GM10847 (cell line): ENCODE results near the gene TFDP2.

Experiments
- POLR2A ChIP-seq: IDR thresholded peaks from 2 replicates; pipeline ENCODE4 v1.6.1; 2011; ENCODE audit not compliant: insufficient read length; ENCODE audit errors: extremely low read depth

The TFDP2 gene

DNA sequence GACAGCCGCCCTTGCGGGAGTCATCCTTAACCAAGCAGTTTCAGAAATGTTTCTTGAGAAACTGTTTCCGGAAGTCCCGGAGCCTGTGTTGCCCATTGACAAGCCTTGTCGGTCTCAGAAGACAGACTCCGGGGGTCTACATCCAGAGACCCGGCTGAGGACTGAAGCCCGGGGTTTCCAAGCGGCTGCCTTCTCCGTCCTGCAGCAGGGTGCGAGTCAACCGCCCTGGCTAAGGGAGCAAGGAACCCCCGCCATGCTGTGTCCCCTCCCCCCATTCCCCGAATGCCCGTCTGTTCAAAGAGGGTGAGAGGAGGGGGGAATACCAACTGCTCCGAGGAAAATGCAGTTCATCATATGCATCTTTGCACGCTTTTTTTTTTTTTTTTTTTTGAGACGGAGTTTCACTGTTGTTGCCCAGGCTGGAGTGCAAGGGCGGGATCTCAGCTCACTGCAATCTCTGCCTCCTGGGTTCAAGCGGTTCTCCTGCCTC is 211.3 kb downstream of the TFDP2 start:
- no peak for TF ChIP-seq POLR2A

DNA sequence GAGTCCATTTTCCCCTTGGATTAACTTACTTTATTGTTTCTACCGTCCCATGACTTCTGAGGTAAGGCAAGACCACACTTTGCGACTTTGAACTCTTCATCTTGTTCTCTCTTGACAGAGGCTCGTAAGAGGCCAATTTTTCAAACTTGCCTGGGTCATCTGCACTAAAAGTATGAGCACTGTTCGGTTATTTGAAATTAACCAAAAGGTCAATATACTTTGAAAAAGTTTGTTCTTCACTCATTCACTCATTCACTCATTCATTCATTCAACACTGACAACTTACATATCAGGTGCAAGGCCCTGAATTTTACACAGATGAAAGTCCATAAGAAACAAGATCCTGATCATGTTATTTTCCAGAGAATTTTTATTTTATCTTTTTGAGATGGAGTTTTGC is 215.0 kb downstream of the TFDP2 start:
- no peak for TF ChIP-seq POLR2A

DNA sequence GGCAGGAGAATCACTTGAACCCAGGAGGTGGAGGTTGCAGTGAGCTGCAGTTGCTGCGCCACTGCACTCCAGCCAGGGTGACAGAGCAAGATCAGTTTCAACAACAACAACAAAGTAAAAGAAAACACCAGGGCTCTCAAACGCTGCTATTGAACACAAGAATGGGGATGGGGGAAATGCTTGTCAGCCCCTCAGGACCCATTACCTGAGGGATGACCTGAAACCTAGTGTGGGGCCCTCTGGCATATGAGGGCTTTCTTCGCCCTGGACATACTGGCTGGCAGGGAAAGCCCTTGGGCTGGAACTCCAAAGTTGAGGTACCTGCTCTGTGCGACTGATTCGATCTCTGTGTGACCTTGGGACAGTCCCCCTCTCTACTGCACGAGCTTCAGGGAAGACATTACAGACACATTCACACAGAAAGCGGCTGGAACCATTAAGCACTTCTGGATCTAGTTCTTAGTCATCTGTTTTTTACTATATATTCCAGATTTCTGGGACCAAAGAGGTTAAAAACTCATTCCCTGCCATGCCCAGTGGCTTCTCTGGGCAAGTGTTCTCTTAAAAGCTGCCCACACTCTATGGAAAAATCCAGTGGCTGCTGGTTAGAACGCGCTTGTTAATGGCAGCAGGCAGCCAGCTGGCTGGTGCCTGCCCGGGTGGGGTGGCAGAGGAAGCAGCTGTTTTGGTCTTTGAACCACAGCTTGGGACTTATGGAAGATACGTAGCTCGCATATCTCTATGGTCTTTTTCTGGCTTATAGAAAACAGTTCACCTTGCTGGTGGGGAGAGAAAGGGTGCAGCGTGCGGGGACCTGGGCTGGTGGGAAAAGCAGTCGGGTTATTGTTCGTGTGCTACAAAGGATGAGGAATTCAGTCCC is 215.7 kb downstream of the TFDP2 start:
- TF ChIP-seq POLR2A, result no peak

DNA sequence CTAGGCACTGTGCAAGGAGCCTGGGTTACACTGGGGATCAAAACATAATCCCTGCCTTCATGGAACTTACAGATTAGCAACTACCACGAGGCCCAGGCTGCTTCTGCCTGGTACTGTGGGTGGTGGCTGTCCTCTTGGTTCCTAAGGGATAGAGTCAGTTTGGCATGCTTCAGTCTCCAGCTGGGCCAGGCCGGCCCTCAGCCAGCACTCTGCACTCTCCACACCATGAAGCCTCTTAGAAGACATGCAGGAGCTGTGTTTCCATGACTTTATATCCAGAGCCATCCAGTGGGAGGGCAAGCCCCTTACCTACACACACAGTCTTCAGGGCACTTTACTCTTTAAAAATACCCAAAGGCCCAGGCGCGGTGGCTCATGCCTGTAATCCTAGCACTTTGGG is 218.5 kb downstream of the TFDP2 start:
- TF ChIP-seq POLR2A, result no peak

DNA sequence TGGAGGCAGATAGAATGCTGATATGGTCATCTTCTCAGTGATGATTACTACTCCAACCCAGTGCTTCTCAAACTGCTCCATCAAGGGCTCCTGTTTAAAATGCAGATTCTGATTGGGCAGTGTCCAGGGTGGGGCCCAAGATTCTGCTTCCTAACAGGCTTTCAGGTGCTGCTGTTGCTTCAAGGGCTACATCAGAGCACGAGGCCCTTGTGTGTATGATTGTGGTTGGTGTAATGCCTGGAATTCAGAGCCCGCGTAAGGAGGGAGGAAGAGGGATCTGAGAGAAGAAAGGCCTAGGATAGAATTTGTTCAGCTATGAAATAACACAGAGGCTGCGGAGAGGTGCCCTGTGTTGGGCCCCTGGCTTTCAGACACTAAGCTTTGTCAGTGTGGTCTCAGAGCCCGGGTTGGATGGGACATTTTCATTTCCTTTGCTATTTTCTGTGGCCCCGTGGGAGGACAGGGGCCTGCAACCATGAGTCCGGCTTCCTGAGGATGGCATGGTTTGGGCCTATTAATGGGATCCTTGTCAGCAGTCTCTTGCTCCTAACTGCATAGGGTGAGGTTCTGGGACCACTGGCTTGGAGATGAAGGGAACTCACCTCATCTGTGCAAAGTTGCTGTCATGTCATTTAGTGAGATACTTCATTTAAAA is 219.9 kb downstream of the TFDP2 start:
- no peak for TF ChIP-seq POLR2A

DNA sequence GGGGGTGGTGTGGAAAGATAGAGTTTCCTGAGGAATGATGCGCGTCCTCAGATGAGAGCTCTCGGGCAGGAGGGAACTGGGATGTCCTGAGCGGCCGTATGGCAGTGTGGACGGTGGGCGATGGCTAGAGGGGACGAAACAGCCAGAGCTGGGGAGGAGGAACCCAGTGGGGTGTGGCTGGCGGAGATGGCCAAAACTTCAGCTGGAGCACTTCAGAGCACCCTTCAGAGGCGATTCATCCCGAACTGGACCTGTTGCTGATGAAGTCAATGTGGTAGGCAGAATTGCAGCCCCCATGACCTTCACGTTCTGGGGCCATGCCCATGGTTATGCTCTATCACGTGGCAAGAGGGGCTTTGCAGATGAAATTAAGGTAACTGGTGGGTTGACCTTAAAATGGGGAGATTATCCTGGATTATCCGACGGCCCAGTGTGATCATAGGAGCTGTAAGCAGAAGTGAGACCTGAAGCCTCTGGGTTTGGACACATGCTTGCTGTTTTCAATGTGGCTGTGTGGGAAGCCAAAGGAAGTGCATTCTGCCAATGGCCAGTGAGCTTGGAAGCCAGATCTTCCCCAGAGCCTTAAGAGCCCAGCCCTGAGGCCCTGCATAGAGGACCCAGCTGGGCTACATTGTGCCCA is 220.6 kb downstream of the TFDP2 start:
- TF ChIP-seq POLR2A, result no peak

DNA sequence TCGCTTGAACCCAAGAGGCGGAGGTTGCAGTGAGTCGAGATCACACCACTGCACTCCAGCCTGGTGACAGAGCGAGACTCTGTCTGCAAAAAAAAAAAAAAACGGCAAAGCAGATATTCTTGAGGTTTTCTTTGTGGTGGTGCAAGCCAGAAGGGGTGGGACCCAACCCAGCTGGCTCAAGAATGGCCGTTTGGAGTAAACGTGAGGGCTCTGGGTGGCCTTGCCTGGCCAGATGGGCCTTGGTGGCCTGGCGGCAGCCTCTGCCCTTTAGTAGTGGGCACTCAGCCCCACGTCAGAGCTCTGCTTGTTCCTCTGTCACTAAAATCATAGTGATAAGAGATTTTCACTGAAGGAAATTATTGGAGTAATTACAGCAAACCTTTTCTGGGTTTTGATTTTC is 222.4 kb downstream of the TFDP2 start:
- no peak for TF ChIP-seq POLR2A

DNA sequence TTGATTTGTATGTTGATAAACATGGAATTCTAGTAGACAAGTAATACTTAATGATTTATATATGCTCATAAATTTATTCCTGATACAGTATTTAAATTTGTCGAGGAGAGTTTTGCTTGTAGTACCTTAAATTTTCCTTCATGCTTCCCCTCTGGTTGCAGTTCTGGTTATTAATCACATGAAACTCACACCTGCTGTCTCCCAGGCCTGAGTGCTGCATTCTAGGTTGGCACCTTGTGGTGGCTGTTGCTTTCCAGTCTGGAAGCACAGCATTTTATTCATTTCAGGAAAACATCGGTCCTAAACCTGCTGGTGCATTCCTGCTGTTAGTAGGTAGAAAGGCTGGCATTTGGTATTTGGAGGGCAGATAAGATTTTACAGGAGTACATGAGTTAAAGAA is 228.0 kb downstream of the TFDP2 start:
- no peak for TF ChIP-seq POLR2A

DNA sequence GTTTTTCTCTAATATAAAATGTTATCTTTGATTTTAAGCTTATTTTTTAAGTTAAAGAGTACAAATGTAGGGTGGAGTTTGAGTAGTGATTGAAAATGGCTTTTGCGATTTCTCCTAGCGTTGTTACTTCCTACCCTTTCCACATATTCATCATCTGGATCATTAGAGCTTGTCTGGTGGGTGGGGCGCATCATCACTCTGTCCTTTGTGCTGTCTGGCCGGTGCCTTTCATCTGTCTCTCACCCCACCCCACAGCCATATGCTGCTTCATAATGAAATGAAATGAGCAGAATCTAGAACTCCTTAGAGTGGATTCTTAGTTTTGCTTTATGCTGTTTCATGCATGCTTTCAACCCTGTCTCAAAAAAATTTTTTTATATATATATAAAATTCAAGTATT is 228.6 kb downstream of the TFDP2 start:
- TF ChIP-seq POLR2A, result no peak

DNA sequence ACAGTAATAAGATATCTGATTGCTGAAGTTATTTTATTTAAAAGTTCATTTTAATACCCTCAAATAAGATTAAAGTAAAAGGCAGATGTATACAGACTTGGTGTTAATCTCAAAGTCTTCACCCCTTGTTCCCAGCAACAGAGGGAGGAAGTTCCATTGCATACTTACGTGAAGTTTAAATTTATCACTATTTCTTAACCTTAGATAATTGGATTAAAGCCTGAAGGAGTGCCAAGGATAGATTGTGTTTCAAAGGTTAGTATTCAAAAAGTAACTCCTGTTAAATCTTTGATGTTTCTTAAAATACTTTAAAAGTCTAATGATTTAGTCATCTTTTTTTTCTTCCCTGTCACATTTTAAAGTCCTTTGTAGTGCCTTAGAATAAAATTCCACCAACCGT is 233.6 kb downstream of the TFDP2 start:
- TF ChIP-seq POLR2A, result no peak

DNA sequence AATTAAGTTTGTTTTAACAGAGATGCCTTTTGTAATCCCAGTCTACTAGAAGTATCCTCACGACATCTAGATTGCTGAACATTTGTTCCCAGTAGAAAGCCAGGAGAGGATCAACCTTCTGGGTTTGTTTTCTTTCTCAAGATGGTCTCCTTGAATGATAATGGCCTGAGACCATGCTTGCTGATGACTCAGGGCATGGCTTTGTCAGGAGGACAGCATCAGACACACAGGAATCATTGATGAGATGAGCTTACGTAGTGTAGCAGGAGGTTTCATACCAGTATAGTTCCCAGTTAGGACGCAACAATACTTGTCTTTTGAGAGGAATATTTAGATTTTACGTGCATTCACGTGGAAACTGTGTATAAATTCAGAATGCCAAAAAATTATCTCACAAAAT is 234.3 kb downstream of the TFDP2 start:
- TF ChIP-seq POLR2A, result no peak

DNA sequence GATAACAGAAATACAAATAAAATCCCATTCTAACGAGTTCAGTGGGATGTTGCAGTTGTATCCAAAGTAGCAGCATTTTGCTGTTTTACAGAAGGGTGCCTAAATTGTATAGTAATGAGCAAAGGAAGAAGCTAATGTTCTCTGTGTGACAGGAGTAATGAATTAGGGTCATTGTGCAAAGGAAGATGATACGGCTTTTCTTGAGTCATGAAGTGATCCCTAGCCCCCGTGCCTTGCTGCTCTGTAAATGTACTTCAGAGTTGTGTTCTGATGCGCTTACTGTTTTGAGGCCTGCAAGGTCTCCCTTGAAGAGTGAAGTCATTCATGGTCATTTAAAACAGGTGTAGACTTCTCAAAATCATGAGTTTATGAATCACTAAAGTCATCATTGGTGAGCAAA is 235.0 kb downstream of the TFDP2 start:
- TF ChIP-seq POLR2A, result no peak

DNA sequence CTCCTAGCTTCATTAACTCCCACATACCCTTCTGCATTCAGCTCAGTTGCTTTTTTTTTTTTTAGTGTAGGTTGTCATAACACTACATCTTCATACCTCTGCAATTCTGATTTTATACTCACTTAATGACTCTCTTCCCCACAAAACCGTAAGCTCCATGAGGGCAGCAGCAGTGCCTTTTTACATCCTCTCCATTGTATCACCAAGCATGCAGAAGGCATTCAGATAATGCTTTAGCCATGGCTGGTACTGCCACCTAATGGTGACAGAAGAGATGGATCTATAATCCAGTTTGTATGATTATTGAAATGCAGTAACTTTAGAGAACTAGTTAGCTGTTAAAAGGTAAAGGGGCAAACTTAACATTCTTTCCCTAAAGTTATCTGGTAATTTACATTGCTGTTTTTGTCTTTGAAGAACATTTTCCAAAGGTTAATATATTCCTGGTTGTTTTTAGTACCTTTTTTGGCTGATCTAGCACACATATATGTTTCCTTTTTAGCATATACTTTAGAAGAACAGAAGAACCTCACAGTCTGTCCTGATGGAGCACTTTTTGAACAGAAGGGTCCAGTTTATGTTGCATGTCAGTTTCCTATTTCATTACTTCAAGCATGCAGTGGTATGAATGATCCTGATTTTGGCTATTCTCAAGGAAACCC is 236.1 kb downstream of the TFDP2 start:
- no peak for TF ChIP-seq POLR2A

DNA sequence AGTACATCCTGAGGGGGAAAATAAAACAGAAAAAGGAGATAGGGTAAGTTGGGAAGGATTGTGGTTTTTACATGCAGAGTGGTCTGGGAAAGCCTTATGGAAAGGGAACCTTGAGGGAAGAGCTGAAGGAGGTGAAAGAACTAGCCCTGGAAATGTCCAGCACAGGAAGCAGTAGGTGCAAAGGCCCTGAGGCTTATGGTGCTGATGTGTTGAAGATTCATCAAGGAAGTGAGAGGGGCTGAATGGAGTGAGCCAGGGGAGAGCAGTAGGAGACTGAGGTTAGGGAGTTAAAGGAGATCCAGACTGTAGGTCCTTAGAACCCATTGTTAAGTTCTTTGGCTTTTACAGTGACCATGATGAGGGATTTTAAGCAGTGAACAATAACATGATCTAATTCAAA is 239.9 kb downstream of the TFDP2 start:
- no peak for TF ChIP-seq POLR2A

DNA sequence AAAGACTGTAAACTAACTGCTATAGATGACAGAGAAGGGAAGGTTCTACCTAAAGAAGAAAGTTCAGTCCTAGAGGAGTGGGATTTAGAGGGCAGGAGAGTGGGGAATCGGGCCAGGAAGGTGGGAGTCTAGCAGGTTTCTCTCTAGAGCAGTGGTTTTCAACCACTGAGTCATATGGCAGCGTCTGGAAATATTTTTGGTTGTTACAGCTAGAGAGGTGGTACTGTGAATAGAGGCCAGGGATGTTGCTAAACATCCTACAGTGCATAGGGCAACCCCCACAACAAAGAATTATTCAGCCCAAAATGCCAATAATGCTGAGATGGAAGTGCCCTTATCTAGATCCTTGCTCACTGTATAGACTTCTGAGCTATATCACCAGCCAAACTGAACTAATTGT is 244.2 kb downstream of the TFDP2 start:
- no peak for TF ChIP-seq POLR2A
